Neural crest cell (in vitro differentiated cells): ENCODE measurements around the gene LIMK1. TPM values are rescaled to one million over a fixed set of nuclear protein-coding genes. Genes with fewer than 3 reads are reported as not detected.
"Not testable (repeated sequence)": the region's sequence is repeated elsewhere in the genome, so short reads cannot be mapped to it uniquely, and the experiment has no call there.

Experiments
- DNase-seq: peaks from one replicate; pipeline ENCODE4 v3.0.0; 2021; ENCODE audit warnings: low read depth, mixed read lengths, low spot score
- H3K27ac Mint-ChIP-seq: one replicate; pipeline ENCODE4 v1.8.0; 2021; ENCODE audit warnings: mild to moderate bottlenecking, mixed read lengths; ENCODE audit not compliant: unreplicated experiment
- H3K27me3 Mint-ChIP-seq: 2 replicates; pipeline ENCODE4 v1.8.0; 2021; ENCODE audit warnings: low read depth, mild to moderate bottlenecking, mixed read lengths
- H3K36me3 Mint-ChIP-seq: 2 replicates; pipeline ENCODE4 v1.8.0; 2021; ENCODE audit warnings: low read depth, mild to moderate bottlenecking, mixed read lengths
- H3K4me1 Mint-ChIP-seq: 2 replicates; pipeline ENCODE4 v1.8.0; 2021; ENCODE audit warnings: mixed read lengths
- H3K4me3 Mint-ChIP-seq: one replicate; pipeline ENCODE4 v1.8.0; 2021; ENCODE audit warnings: mild to moderate bottlenecking, mixed read lengths
- H3K9me3 Mint-ChIP-seq: 2 replicates; pipeline ENCODE4 v1.8.0; 2021; ENCODE audit warnings: mixed read lengths
- CTCF ChIP-seq: fragments of 200-600 bp; sonication (generic); conservative IDR thresholded peaks from 2 replicates; pipeline ENCODE4 v1.5.0; 2021; ENCODE audit warnings: antibody characterized with exemption, mild to moderate bottlenecking
- total RNA-seq: library from RNA; stranded (reverse); gene quantifications from 2 replicates; pipeline ENCODE4 v1.2.1, GENCODE V29; 2021

Gene LIMK1
- total RNA-seq, 1 donor from 2014 or later = 82.1 TPM

GRCh38 chr7:74106846-74107245, 23.2 kb downstream of the LIMK1 start:
- H3K4me1 Mint-ChIP-seq = no peaks in the 10 kb centered on the region
- H3K4me3 Mint-ChIP-seq = no peak overlapping the region
- H3K36me3 Mint-ChIP-seq = peaks cover 11% of the 10 kb centered on the region
- TF ChIP-seq CTCF = no peak
- H3K27me3 Mint-ChIP-seq = no peaks in the 10 kb centered on the region
- no peak for DNase-seq
- H3K27ac Mint-ChIP-seq = no peak overlapping the region
- no peaks in the 10 kb centered on the region for H3K9me3 Mint-ChIP-seq

- Mint-ChIP-seq H3K4me1 (no peaks in the 10 kb centered on the region), H3K9me3 (no peaks in the 10 kb centered on the region), H3K4me3 (no peak overlapping the region), H3K27ac (no peak overlapping the region), H3K27me3 (no peaks in the 10 kb centered on the region), H3K36me3 (peaks cover 10% of the 10 kb centered on the region)
- TF ChIP-seq CTCF = no peak
- no peak for DNase-seq
Observed at GRCh38 chr7:74115326-74115725, 31.7 kb downstream of the LIMK1 start.

GRCh38 chr7:74116356-74116755, 32.8 kb downstream of the LIMK1 start:
- H3K4me3 Mint-ChIP-seq = no peak overlapping the region
- peaks cover 10% of the 10 kb centered on the region for H3K36me3 Mint-ChIP-seq
- no peak for DNase-seq
- TF ChIP-seq CTCF = no peak
- no peaks in the 10 kb centered on the region for H3K9me3 Mint-ChIP-seq
- no peaks in the 10 kb centered on the region for H3K4me1 Mint-ChIP-seq
- no peaks in the 10 kb centered on the region for H3K27me3 Mint-ChIP-seq
- H3K27ac Mint-ChIP-seq = no peak overlapping the region

GRCh38 chr7:74119831-74120230, 36.2 kb downstream of the LIMK1 start:
- Mint-ChIP-seq H3K9me3 (no peaks in the 10 kb centered on the region), H3K4me1 (no peaks in the 10 kb centered on the region), H3K4me3 (no peak overlapping the region), H3K27ac (peak overlapping the region; percentile 46), H3K27me3 (no peaks in the 10 kb centered on the region), H3K36me3 (peaks cover 10% of the 10 kb centered on the region)
- DNase-seq = no peak
- no peak for TF ChIP-seq CTCF

GRCh38 chr7:74121401-74122249, 38.0 kb downstream of the LIMK1 start:
- H3K4me1 Mint-ChIP-seq = no peaks in the 10 kb centered on the region
- no peaks in the 10 kb centered on the region for H3K9me3 Mint-ChIP-seq
- TF ChIP-seq CTCF = no peak
- no peaks in the 10 kb centered on the region for H3K27me3 Mint-ChIP-seq
- H3K36me3 Mint-ChIP-seq = peaks cover 10% of the 10 kb centered on the region
- no peak for DNase-seq
- no peak overlapping the region for H3K27ac Mint-ChIP-seq
- no peak overlapping the region for H3K4me3 Mint-ChIP-seq

- H3K9me3 Mint-ChIP-seq = not testable (repeated sequence)
Observed at GRCh38 chr7:74123892-74124291, 40.3 kb downstream of the LIMK1 start.

More at GRCh38 chr7:74123892-74124291, 40.3 kb downstream of the LIMK1 start:
- H3K36me3 Mint-ChIP-seq, H3K27me3 Mint-ChIP-seq, H3K4me3 Mint-ChIP-seq, DNase-seq, H3K4me1 Mint-ChIP-seq, H3K27ac Mint-ChIP-seq: not testable (repeated sequence)
